Stimulated activated naive B cell treated with anti-CD40 and anti-IgM and Interleukin-4, amounts not matched to agents 10 μg/mL and 1 μg/mL and 100 μg/mL, for 72 hours (primary cell): Measurements from ENCODE around the gene RASL11A.
"Not testable (repeated sequence)": the region's sequence is repeated elsewhere in the genome, so short reads cannot be mapped to it uniquely, and the experiment has no call there.

ENCODE experiments used
- ATAC-seq, 2 donors: fragments of 150-1000 bp; cut with Tn5 transposase; replicated peaks; 2 replicates each; pipeline ENCODE4 v1.10.0; 2021; ENCODE audit warnings: moderate library complexity in 1 of 2
- DNase-seq: peaks from one replicate; pipeline ENCODE4 v3.0.0; 2021
- H3K27ac Mint-ChIP-seq: one replicate; pipeline ENCODE4 v1.8.0; 2022; ENCODE audit warnings: mild to moderate bottlenecking, mixed read lengths
- H3K27me3 Mint-ChIP-seq, 2 donors: one replicate each; pipeline ENCODE4 v1.8.0; 2022; ENCODE audit warnings: mixed read lengths in 2 of 2
- H3K36me3 Mint-ChIP-seq, 2 donors: one replicate each; pipeline ENCODE4 v1.8.0; 2022; ENCODE audit warnings: mixed read lengths in 2 of 2, mild to moderate bottlenecking in 1 of 2
- H3K4me1 Mint-ChIP-seq, 2 donors: one replicate each; pipeline ENCODE4 v1.8.0; 2022; ENCODE audit warnings: mixed read lengths in 2 of 2, mild to moderate bottlenecking in 1 of 2
- H3K4me3 Mint-ChIP-seq, 2 donors: one replicate each; pipeline ENCODE4 v1.8.0; 2022; ENCODE audit warnings: mild to moderate bottlenecking in 2 of 2, mixed read lengths in 2 of 2, moderate library complexity in 1 of 2
- H3K9me3 Mint-ChIP-seq, 2 donors: one replicate each; pipeline ENCODE4 v1.8.0; 2022; ENCODE audit warnings: mixed read lengths in 2 of 2, mild to moderate bottlenecking in 1 of 2

RASL11A gene, protein sequence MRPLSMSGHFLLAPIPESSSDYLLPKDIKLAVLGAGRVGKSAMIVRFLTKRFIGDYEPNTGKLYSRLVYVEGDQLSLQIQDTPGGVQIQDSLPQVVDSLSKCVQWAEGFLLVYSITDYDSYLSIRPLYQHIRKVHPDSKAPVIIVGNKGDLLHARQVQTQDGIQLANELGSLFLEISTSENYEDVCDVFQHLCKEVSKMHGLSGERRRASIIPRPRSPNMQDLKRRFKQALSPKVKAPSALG

GRCh38 chr13:27270594-27271520 is at the start of gene RASL11A:
TSS of gene RASL11A (plus strand) at chr13:27270830. CDS start at chr13:27270945, 115 bp downstream.
- DNase-seq, result peak; percentile 57
- peak within 1 kb of the TSS; percentile 87 for H3K27ac Mint-ChIP-seq
- ATAC-seq, result peak; percentile 90
- peaks cover 10 to 14% of the 10 kb centered on the region in 2 donors for H3K36me3 Mint-ChIP-seq
- H3K4me1 Mint-ChIP-seq, result peaks cover 13 to 31% of the 10 kb centered on the region in 2 donors
- H3K9me3 Mint-ChIP-seq, result no peaks in the 10 kb centered on the region
- H3K27me3 Mint-ChIP-seq, result peaks cover 5% of the 10 kb centered on the region in 2 donors
- H3K4me3 Mint-ChIP-seq, result peak within 1 kb of the TSS; percentile 89 to 95

DNA sequence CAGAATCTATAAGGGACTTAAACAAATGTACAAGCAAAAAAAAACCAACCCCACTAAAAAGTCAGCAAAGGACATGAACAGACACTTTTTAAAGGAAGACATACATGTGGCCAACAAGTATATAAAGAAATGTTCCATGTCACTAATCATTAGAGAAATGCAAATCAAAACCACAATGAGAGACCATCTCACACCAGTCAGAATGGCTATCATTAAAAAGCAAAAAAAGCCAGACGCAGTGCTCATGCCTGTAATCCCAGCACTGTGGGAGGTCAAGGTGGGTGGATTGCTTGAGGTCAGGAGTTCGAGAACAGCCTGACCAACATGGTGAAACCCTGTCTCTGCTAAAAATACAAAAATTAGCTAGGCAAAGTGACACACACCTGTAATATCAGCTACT is 48.5 kb upstream of the RASL11A start:
- DNase-seq, H3K9me3 Mint-ChIP-seq, H3K27me3 Mint-ChIP-seq, H3K27ac Mint-ChIP-seq: not testable (repeated sequence)
- Mint-ChIP-seq H3K4me3 (peak overlapping the region in 1 of 2 donors; percentile 47), H3K4me1 (peaks cover 38 to 65% of the 10 kb centered on the region in 2 donors), H3K36me3 (peaks cover 21 to 26% of the 10 kb centered on the region in 2 donors)
- peak; percentile 52 to 62 for ATAC-seq

- H3K27me3 Mint-ChIP-seq, result no peaks in the 10 kb centered on the region
- H3K9me3 Mint-ChIP-seq, result peaks cover 4 to 10% of the 10 kb centered on the region in 2 donors
- H3K36me3 Mint-ChIP-seq, result peaks cover 6 to 8% of the 10 kb centered on the region in 2 donors
- peak overlapping the region; percentile 68 to 70 for H3K4me3 Mint-ChIP-seq
- DNase-seq, result no peak
- ATAC-seq, result peak; percentile 81 to 84
- peaks cover 27 to 54% of the 10 kb centered on the region in 2 donors for H3K4me1 Mint-ChIP-seq
- peak overlapping the region; percentile 15 for H3K27ac Mint-ChIP-seq
Measured at GRCh38 chr13:27226991-27227390, 43.6 kb upstream of the RASL11A start.

- ATAC-seq (peak; percentile 54 to 63), DNase-seq (no peak)
- Mint-ChIP-seq H3K27ac (peak overlapping the region; percentile 48), H3K36me3 (peaks cover 14 to 18% of the 10 kb centered on the region in 2 donors), H3K4me3 (no peak overlapping the region), H3K4me1 (peaks cover 16 to 43% of the 10 kb centered on the region in 2 donors), H3K9me3 (peaks cover 4 to 8% of the 10 kb centered on the region in 2 donors), H3K27me3 (no peaks in the 10 kb centered on the region)
Measured at GRCh38 chr13:27228131-27228530, 42.5 kb upstream of the RASL11A start.

- DNase-seq (no peak), ATAC-seq (no peak)
- Mint-ChIP-seq H3K4me1 (peaks cover 11 to 32% of the 10 kb centered on the region in 2 donors), H3K27me3 (no peaks in the 10 kb centered on the region), H3K4me3 (no peak overlapping the region), H3K27ac (no peak overlapping the region), H3K9me3 (peaks cover 4 to 8% of the 10 kb centered on the region in 2 donors), H3K36me3 (peaks cover 19 to 23% of the 10 kb centered on the region in 2 donors)
Measured at GRCh38 chr13:27229642-27230041, 41.0 kb upstream of the RASL11A start.

DNA sequence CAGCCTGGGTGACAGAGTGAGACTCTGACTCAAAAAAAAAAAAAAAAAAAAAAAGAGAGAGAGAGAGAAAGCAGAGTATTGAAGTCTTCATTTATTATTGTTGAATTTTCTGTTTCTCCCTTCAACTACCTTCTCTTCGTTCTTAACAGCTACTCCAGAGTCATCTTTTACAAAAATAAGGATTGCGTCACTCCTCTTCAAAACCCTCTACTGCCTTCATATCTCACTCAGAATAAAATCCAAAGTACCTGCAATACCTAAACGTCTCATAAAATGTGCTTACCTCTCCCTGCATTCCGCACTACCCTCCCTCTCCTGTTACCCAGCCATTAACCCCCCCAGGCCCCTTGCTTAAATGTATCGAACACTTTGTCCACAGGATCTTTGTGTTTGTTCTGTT is 36.7 kb upstream of the RASL11A start:
- ATAC-seq (no peak), DNase-seq (no peak)
- no peaks in the 10 kb centered on the region for H3K27me3 Mint-ChIP-seq
- no peak overlapping the region for H3K27ac Mint-ChIP-seq
- peaks cover 4 to 8% of the 10 kb centered on the region in 2 donors for H3K9me3 Mint-ChIP-seq
- H3K4me3 Mint-ChIP-seq, result no peak overlapping the region
- H3K36me3 Mint-ChIP-seq, result peaks cover 19 to 28% of the 10 kb centered on the region in 2 donors
- H3K4me1 Mint-ChIP-seq, result no peaks in the 10 kb centered on the region

DNA sequence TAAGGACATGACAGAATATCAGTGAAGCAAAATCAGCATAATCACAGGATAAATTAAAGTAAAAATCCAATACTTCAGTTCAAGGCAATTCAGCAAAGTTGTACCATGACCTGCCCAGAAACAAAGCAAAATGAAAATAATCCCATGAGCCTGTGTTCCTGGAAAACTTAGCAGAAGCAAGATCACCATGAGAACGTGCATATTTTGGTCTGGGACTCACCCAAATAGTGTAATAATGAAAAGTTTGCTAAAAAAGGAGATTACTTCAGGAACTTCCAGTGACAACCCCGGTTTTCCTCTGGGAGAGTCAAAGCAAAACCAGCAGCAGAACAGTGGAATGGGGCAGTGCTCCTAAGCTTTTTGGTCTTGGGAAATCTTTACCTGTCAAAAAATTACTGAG is 34.2 kb upstream of the RASL11A start:
- Mint-ChIP-seq H3K27ac (no peak overlapping the region), H3K36me3 (peaks cover 17 to 24% of the 10 kb centered on the region in 2 donors)
- no peak for DNase-seq

DNA sequence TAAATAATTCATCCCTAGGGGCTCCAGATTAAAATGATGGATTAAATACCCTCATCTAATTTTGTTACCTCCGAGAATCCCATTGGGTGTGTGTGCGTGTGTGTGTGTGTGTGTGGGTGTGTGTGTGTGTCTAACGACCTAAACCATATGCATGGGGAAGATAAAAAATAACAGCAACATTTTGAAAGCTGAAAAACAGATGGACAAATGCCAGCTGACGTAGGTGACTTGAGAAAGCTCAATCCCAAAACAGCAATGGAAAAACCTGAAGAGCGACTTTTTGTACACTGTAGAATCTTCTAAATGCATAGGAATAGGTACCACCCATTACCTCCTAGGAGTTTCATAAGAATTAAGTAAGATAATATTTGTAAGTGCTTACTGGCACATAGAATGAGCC is 27.9 kb upstream of the RASL11A start:
- no peak for DNase-seq
- no peaks in the 10 kb centered on the region for H3K27me3 Mint-ChIP-seq
- H3K36me3 Mint-ChIP-seq, result peaks cover 24 to 32% of the 10 kb centered on the region in 2 donors
- no peak overlapping the region for H3K4me3 Mint-ChIP-seq
- ATAC-seq, result no peak
- H3K4me1 Mint-ChIP-seq, result peaks cover 11 to 18% of the 10 kb centered on the region in 2 donors
- H3K27ac Mint-ChIP-seq, result no peak overlapping the region
- H3K9me3 Mint-ChIP-seq, result no peaks in the 10 kb centered on the region

More for the DNA sequence above, 34.2 kb upstream of the RASL11A start:
- H3K9me3 Mint-ChIP-seq, result peaks cover 3 to 4% of the 10 kb centered on the region in 2 donors
- no peaks in the 10 kb centered on the region for H3K4me1 Mint-ChIP-seq
- H3K27me3 Mint-ChIP-seq, result no peaks in the 10 kb centered on the region
- H3K4me3 Mint-ChIP-seq, result no peak overlapping the region
- no peak for ATAC-seq

DNA sequence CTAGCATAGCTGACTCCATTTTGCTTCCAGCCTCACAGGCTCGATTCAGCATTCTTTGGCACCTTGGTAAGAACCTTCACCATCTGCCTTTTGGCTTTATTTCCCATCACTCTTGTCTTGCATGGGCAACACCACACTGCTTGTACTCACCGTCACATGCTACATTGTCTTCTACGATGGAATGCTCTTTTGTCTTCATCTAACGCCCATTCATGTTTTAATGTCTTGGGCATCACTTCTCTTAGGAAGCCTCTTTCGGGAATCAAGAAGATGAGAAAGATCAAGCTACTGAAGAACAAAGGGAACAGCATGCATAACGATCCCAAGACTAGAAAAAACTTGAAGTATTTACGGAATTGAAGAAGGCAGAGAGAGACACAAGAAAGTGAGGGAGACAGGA is 25.0 kb upstream of the RASL11A start:
- no peaks in the 10 kb centered on the region for H3K27me3 Mint-ChIP-seq
- H3K4me3 Mint-ChIP-seq, result no peak overlapping the region
- no peak overlapping the region for H3K27ac Mint-ChIP-seq

GRCh38 chr13:27250833-27251165 is 19.8 kb upstream of the RASL11A start:
- H3K36me3 Mint-ChIP-seq, result peaks cover 36 to 46% of the 10 kb centered on the region in 2 donors
- peak overlapping the region; percentile 96 for H3K4me3 Mint-ChIP-seq
- DNase-seq (no peak), ATAC-seq (peak; percentile 7 to 12)
- no peaks in the 10 kb centered on the region for H3K9me3 Mint-ChIP-seq
- H3K27ac Mint-ChIP-seq, result peak overlapping the region; percentile 100
- H3K4me1 Mint-ChIP-seq, result peaks cover 10 to 48% of the 10 kb centered on the region in 2 donors
- no peaks in the 10 kb centered on the region for H3K27me3 Mint-ChIP-seq

More for the DNA sequence above, 25.0 kb upstream of the RASL11A start:
- H3K4me1 Mint-ChIP-seq, result peaks cover 11 to 36% of the 10 kb centered on the region in 2 donors
- peaks cover 26 to 38% of the 10 kb centered on the region in 2 donors for H3K36me3 Mint-ChIP-seq
- DNase-seq (no peak), ATAC-seq (no peak)
- H3K9me3 Mint-ChIP-seq, result no peaks in the 10 kb centered on the region

DNA sequence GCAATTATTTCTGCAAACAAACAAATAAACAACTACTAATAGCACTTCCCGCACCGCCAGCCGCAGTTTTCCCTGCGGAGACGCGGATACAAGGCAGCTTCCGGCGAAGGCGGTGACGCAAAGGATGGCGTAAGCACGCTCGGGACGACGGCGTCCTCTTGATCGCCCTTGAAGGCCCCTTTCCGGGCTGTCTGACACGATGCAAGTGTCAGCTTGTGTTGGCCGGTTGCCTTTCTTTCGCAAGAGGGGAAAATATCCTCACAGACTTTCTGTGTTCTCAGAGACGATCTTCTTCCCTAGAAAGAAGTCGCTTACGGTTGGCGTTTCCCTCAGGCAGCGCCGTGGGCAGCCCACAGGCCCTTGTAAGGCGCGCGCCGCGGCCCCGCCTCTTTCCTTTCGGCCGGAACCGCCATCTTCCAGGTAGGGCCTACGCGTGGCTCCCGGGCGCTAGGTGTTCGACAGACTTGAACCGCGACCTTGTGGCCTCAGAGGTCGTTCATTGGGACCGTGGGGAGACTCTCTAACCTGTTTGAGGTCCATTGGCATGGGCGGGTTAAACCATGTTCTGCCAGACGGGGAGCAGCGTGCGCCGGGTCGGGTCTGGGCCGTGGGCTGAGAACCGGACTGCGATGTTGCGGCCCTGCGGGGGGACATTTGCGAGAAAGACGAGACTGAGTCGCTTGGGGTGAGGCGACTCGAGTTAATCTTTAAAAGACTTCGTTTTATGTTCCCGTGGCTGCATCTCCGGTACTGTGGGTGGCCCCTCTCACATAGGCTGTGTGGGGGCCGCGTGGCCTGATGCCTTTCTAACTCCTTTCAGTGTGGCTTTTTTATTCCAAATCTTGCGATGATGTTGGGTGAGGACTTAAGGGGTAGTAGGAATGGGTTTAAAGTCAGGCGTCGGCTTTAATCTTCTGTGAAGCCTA is 19.2 kb upstream of the RASL11A start, which contains the start of gene RPL21:
Gene RPL21 (plus strand): TSS at position 393 of the 926 bp plus-strand sequence. CDS start 2,219 bp downstream, outside the sequence.
- H3K27me3 Mint-ChIP-seq, result no peaks in the 10 kb centered on the region
- DNase-seq (peak; percentile 91), ATAC-seq (peak; percentile 95 to 97)
- peak within 1 kb of the TSS; percentile 100 for H3K27ac Mint-ChIP-seq
- peaks cover 10 to 48% of the 10 kb centered on the region in 2 donors for H3K4me1 Mint-ChIP-seq
- H3K36me3 Mint-ChIP-seq, result peaks cover 33 to 43% of the 10 kb centered on the region in 2 donors
- peak within 1 kb of the TSS; percentile 96 for H3K4me3 Mint-ChIP-seq
- no peaks in the 10 kb centered on the region for H3K9me3 Mint-ChIP-seq

DNA sequence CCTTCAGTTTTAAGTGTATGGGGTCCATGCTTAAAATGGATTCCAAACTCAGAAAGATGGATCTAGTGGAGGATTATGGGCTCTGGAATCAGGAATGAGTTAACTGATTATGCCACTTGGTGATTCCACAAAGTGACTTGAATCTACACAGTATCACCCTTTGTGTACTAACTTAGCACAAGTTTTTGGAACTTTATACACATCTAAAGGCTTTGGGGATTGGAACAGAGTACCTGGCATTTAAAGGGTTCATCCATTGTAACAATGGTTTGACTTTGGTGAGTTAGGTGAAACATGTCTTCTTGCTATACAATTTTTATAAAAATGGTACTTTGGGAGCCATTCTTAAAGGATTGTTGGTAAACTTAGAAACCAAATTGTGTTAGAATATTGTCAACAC is 18.2 kb upstream of the RASL11A start:
- H3K27ac Mint-ChIP-seq, result peak overlapping the region; percentile 100
- no peaks in the 10 kb centered on the region for H3K9me3 Mint-ChIP-seq
- peaks cover 36 to 48% of the 10 kb centered on the region in 2 donors for H3K36me3 Mint-ChIP-seq
- no peaks in the 10 kb centered on the region for H3K27me3 Mint-ChIP-seq
- H3K4me3 Mint-ChIP-seq, result peak overlapping the region; percentile 96
- ATAC-seq (no peak), DNase-seq (no peak)
- H3K4me1 Mint-ChIP-seq, result peaks cover 8 to 46% of the 10 kb centered on the region in 2 donors

GRCh38 chr13:27257233-27257568 is 13.4 kb upstream of the RASL11A start:
- Mint-ChIP-seq H3K9me3 (no peaks in the 10 kb centered on the region), H3K27me3 (no peaks in the 10 kb centered on the region), H3K4me3 (no peak overlapping the region), H3K27ac (no peak overlapping the region), H3K4me1 (peaks cover 32 to 67% of the 10 kb centered on the region in 2 donors), H3K36me3 (peaks cover 61 to 68% of the 10 kb centered on the region in 2 donors)
- DNase-seq, result no peak
- no peak for ATAC-seq
